Spleen (tissue), 7 donors: ENCODE measurements around the gene RPL10.
"Not testable (repeated sequence)": the region's sequence is repeated elsewhere in the genome, so short reads cannot be mapped to it uniquely, and the experiment has no call there.

Experiments
- POLR2A ChIP-seq, 3 donors: fragments of 450-650 bp; IDR thresholded peaks; one replicate each; pipeline ENCODE4 v1.5.1; 2017; ENCODE audit warnings: antibody characterized with exemption in 3 of 3, mild to moderate bottlenecking in 1 of 3
- POLR2AphosphoS5 ChIP-seq, 3 donors: sonication (generic); formaldehyde crosslinking; IDR thresholded peaks; one replicate each; pipeline ENCODE4 v1.5.1; 2017; ENCODE audit warnings: antibody characterized with exemption in 3 of 3
- TF ChIP-seq, protein P1 (sequence below), 11 experiments: fragments of 200-600 bp in 7 of 11; fragments of 450-650 bp in 4 of 11; sonication (generic) in 4 of 11; IDR thresholded peaks in 8 of 11; conservative IDR thresholded peaks in 3 of 11; 1 replicate in 7 of 11; 2 replicates in 4 of 11; pipeline versions ENCODE4 v1.4.0 to v1.8.0; 2016 to 2021; ENCODE audit warnings: antibody characterized with exemption in 11 of 11, inconsistent platforms in 4 of 11, mild to moderate bottlenecking in 1 of 11
- donor health status: DM: no; HTN: no; CAD: no; lungs with moderate emphysema.
- donor health status: DM: no; HTN: no; CAD: no.
- donor health status: DM: no; HTN: no; CAD: no.

GRCh38 chrX:154389812-154390747 is 8.1 kb upstream of the RPL10 start:
- TF ChIP-seq, protein P1, sequence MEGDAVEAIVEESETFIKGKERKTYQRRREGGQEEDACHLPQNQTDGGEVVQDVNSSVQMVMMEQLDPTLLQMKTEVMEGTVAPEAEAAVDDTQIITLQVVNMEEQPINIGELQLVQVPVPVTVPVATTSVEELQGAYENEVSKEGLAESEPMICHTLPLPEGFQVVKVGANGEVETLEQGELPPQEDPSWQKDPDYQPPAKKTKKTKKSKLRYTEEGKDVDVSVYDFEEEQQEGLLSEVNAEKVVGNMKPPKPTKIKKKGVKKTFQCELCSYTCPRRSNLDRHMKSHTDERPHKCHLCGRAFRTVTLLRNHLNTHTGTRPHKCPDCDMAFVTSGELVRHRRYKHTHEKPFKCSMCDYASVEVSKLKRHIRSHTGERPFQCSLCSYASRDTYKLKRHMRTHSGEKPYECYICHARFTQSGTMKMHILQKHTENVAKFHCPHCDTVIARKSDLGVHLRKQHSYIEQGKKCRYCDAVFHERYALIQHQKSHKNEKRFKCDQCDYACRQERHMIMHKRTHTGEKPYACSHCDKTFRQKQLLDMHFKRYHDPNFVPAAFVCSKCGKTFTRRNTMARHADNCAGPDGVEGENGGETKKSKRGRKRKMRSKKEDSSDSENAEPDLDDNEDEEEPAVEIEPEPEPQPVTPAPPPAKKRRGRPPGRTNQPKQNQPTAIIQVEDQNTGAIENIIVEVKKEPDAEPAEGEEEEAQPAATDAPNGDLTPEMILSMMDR (IDR thresholded peaks at IDR 0.05 in 8 of 11, conservative IDR thresholded peaks at IDR 0.05 in 3 of 11) = not testable (repeated sequence)
- peak in 1 of 3 donors; percentile 7 for TF ChIP-seq POLR2AphosphoS5 (IDR thresholded peaks at IDR 0.05)
- TF ChIP-seq POLR2A (IDR thresholded peaks at IDR 0.05) = not testable (repeated sequence)
